Globus pallidus (tissue), 1 donor: ENCODE results near the gene NSL1.
"Not testable (repeated sequence)": the region's sequence is repeated elsewhere in the genome, so short reads cannot be mapped to it uniquely, and the experiment has no call there.

Source experiments
- DNase-seq: peaks from one replicate; pipeline ENCODE4 v3.0.0-alpha.2; 2015; ENCODE audit warnings: low spot score

NSL1 gene

GRCh38 chr1:212782422-212783154 lies 9.0 kb downstream of the NSL1 start:
- peak; percentile 24 for DNase-seq

GRCh38 chr1:212781225-212781624 lies 10.4 kb downstream of the NSL1 start:
- no peak for DNase-seq

GRCh38 chr1:212780759-212781158 lies 10.8 kb downstream of the NSL1 start:
- DNase-seq = no peak

- DNase-seq = not testable (repeated sequence)
Measured at GRCh38 chr1:212779086-212779485, 12.5 kb downstream of the NSL1 start.

- DNase-seq = no peak
Measured at GRCh38 chr1:212777151-212777550, 14.4 kb downstream of the NSL1 start.

GRCh38 chr1:212775241-212775640 lies 16.3 kb downstream of the NSL1 start:
- DNase-seq = no peak

- no peak for DNase-seq
Measured at GRCh38 chr1:212774584-212774983, 17.0 kb downstream of the NSL1 start.

GRCh38 chr1:212773011-212773410 lies 18.6 kb downstream of the NSL1 start:
- DNase-seq = no peak

- no peak for DNase-seq
Measured at GRCh38 chr1:212771341-212771740, 20.2 kb downstream of the NSL1 start.

- no peak for DNase-seq
Measured at GRCh38 chr1:212769459-212770167, 22.0 kb downstream of the NSL1 start.

- not testable (repeated sequence) for DNase-seq
Measured at GRCh38 chr1:212766825-212767224, 24.8 kb downstream of the NSL1 start.

- not testable (repeated sequence) for DNase-seq
Measured at GRCh38 chr1:212764718-212765281, 26.8 kb downstream of the NSL1 start.

GRCh38 chr1:212762839-212763238 lies 28.7 kb downstream of the NSL1 start:
- no peak for DNase-seq

- no peak for DNase-seq
Measured at GRCh38 chr1:212762234-212762633, 29.3 kb downstream of the NSL1 start.

GRCh38 chr1:212760126-212760823 lies 31.3 kb downstream of the NSL1 start:
- DNase-seq = no peak

GRCh38 chr1:212759683-212760082 lies 31.9 kb downstream of the NSL1 start:
- DNase-seq = no peak

- peak; percentile 85 for DNase-seq
Measured at GRCh38 chr1:212754680-212755079, 36.9 kb downstream of the NSL1 start.

GRCh38 chr1:212754193-212754592 lies 37.4 kb downstream of the NSL1 start:
- no peak for DNase-seq

GRCh38 chr1:212753749-212754148 lies 37.8 kb downstream of the NSL1 start:
- DNase-seq = no peak

- no peak for DNase-seq
Measured at GRCh38 chr1:212752934-212753497, 38.6 kb downstream of the NSL1 start.

- DNase-seq = peak; percentile 55
Measured at GRCh38 chr1:212752252-212752933, 39.2 kb downstream of the NSL1 start.
